Adrenal gland (tissue), 12 donors: ENCODE results near the gene FBXW7. TPM values are rescaled to one million over a fixed set of nuclear protein-coding genes. Genes with fewer than 3 reads are reported as not detected.

Experiments used
- DNase-seq, 7 donors: peaks; one replicate each; pipeline ENCODE4 v3.0.0-alpha.2; 2019 to 2020
- H3K27ac ChIP-seq, 5 donors: fragments of 200-600 bp; sonication (generic) in 4 of 5; 1 replicate in 3 of 5; 2 replicates in 2 of 5; pipeline versions ENCODE4 v1.5.1 to v1.8.0; 2016 to 2020; ENCODE audit warnings: mild to moderate bottlenecking in 1 of 5
- H3K27me3 ChIP-seq: fragments of 200-600 bp; 2 replicates; pipeline ENCODE4 v1.8.0; 2021
- H3K36me3 ChIP-seq, 2 donors: fragments of 200-600 bp; replicated peaks in 1 of 2; 1 replicate in 1 of 2; 2 replicates in 1 of 2; pipeline versions ENCODE4 v1.5.1 to v1.8.0; 2018 to 2022
- H3K4me1 ChIP-seq, 2 donors: fragments of 200-600 bp; replicated peaks in 1 of 2; 1 replicate in 1 of 2; 2 replicates in 1 of 2; pipeline versions ENCODE4 v1.5.1 to v1.8.0; 2018 to 2021
- H3K4me3 ChIP-seq, 4 donors: fragments of 200-600 bp; sonication (generic) in 3 of 4; one replicate each; pipeline ENCODE4 v1.5.1; 2016 to 2018
- H3K9me3 ChIP-seq, 3 donors: fragments of 200-600 bp; sonication (generic) in 1 of 3; replicated peaks in 1 of 3; 1 replicate in 2 of 3; 2 replicates in 1 of 3; pipeline versions ENCODE4 v1.5.1 to v1.8.0; 2016 to 2021
- CTCF ChIP-seq, 6 experiments: fragments of 450-650 bp in 4 of 6; fragments of 200-600 bp in 2 of 6; sonication (generic) in 1 of 6; IDR thresholded peaks; 1 replicate in 5 of 6; 2 replicates in 1 of 6; pipeline versions ENCODE4 v1.5.1 to v1.8.0; 2016 to 2021; ENCODE audit warnings: antibody characterized with exemption in 6 of 6, mild to moderate bottlenecking in 2 of 6, moderate library complexity in 1 of 6
- POLR2A ChIP-seq, 2 donors: fragments of 450-650 bp; IDR thresholded peaks; one replicate each; pipeline ENCODE4 v1.6.1; 2017; ENCODE audit warnings: antibody characterized with exemption in 2 of 2, mild to moderate bottlenecking in 2 of 2, moderate library complexity in 1 of 2
- WGBS, 4 donors: extraction: QIAGEN DNeasy Blood & Tissue Kit in 2 of 4; methylation state at CpG; one replicate each; pipeline versions ENCODE4 v1.1.5 to v1.1.7; 2013 to 2017; 5-methylcytosine and 5-hydroxymethylcytosine counted together
- intact Hi-C, 2 donors: fragments of 100-400 bp; cut with DNase I; formaldehyde crosslinking; loops; one replicate each; pipeline versions ENCODE4 v1.14.1 to v1.15.0; 2022 to 2023
- polyA plus RNA-seq, 3 donors: library from polyadenylated mRNA; stranded (reverse); fragments of 200-250 nt in 2 of 3; fragments of 350-450 nt in 1 of 3; fragmentation: Illumina TruSeq in 1 of 3; extraction: RNeasy Lipid Tissue Mini Kit (QIAGEN cat#74804) in 1 of 3; gene quantifications; one replicate each; pipeline ENCODE4 v1.2.3, GENCODE V29; 2013 to 2014
- total RNA-seq, 9 donors: library from RNA; depleted of rRNA in 4 of 9; stranded (reverse); fragments of >200 nt in 4 of 9; fragments of 120-200 nt in 1 of 9; fragmentation: NEBNext Ultra II Directional in 1 of 9; extraction: Animal tissue kit (Norgen Biotek cat#: 25700) in 1 of 9; gene quantifications; one replicate each; pipeline versions ENCODE4 v1.1.0 to v1.2.4, GENCODE V29; 2013 to 2023
- donor health status: healthy with polysubstance abuse.
- donor health status: Bipolar disorder and iron deficiency.
- donor health status: DM: yes; HTN: yes; CAD: no.
- donor health status: DM: no; HTN: no; CAD: no.
- donor health status: DM: no; HTN: no; CAD: no.
- donor health status: DM: yes; HTN: yes; CAD: no.

Gene FBXW7
- total and polyA plus RNA-seq, 12 donors, result 17.6 to 55.5 (median 30.9) TPM

- H3K4me3 ChIP-seq, result peak overlapping the region in 1 of 4 donors; percentile 60
- peaks cover 0 to 7% (median 0%) of the 10 kb centered on the region in 3 donors for H3K9me3 ChIP-seq
- no peaks in the 10 kb centered on the region for H3K27me3 ChIP-seq
- DNase-seq, result no peak
- TF ChIP-seq CTCF (IDR thresholded peaks at IDR 0.05), result no peak
- TF ChIP-seq POLR2A (IDR thresholded peaks at IDR 0.05), result no peak
- no peaks in the 10 kb centered on the region for H3K36me3 ChIP-seq
- H3K4me1 ChIP-seq, result peaks cover 0 to 20% of the 10 kb centered on the region in 2 donors
- WGBS, 4 donors, result 76 to 83% (median 77%) methylated on average over 2 of the region's 2 CpGs
- peak overlapping the region in 1 of 5 donors; percentile 8 for H3K27ac ChIP-seq
- intact Hi-C loops, result no loop called here
Measured at GRCh38 chr4:152351080-152351479, 184.8 kb downstream of the FBXW7 start.

GRCh38 chr4:152348670-152349069 is 187.2 kb downstream of the FBXW7 start:
- Histone ChIP-seq H3K4me1 (peaks cover 0 to 18% of the 10 kb centered on the region in 2 donors), H3K27me3 (no peaks in the 10 kb centered on the region), H3K4me3 (no peak overlapping the region), H3K36me3 (no peaks in the 10 kb centered on the region), H3K27ac (no peak overlapping the region), H3K9me3 (peaks cover 0 to 7% (median 0%) of the 10 kb centered on the region in 3 donors)
- WGBS, 4 donors, result 63 to 77% (median 72%) methylated on average over 1 of the region's 1 CpG
- DNase-seq, result no peak
- intact Hi-C loops, result no loop called here
- TF ChIP-seq POLR2A (IDR thresholded peaks at IDR 0.05) (no peak), CTCF (IDR thresholded peaks at IDR 0.05) (peak in 1 of 6 experiments; percentile 19)

- no peak overlapping the region for H3K27ac ChIP-seq
- H3K36me3 ChIP-seq, result no peaks in the 10 kb centered on the region
- DNase-seq, result no peak
- H3K27me3 ChIP-seq, result no peaks in the 10 kb centered on the region
- TF ChIP-seq POLR2A (IDR thresholded peaks at IDR 0.05) (no peak), CTCF (IDR thresholded peaks at IDR 0.05) (no peak)
- H3K4me1 ChIP-seq, result peaks cover 0 to 12% of the 10 kb centered on the region in 2 donors
- H3K9me3 ChIP-seq, result peaks cover 0 to 7% (median 0%) of the 10 kb centered on the region in 3 donors
- intact Hi-C loops, result no loop called here
- no peak overlapping the region for H3K4me3 ChIP-seq
- WGBS, 4 donors, result 95 to 97% (median 96%) methylated on average over 4 of the region's 4 CpGs
Measured at GRCh38 chr4:152346979-152347378, 188.9 kb downstream of the FBXW7 start.

GRCh38 chr4:152346526-152346925 is 189.4 kb downstream of the FBXW7 start:
- no peak overlapping the region for H3K4me3 ChIP-seq
- H3K9me3 ChIP-seq, result peaks cover 0 to 3% (median 0%) of the 10 kb centered on the region in 3 donors
- WGBS, 4 donors, result 91 to 100% (median 96%) methylated on average over 2 of the region's 2 CpGs
- TF ChIP-seq CTCF (IDR thresholded peaks at IDR 0.05) (no peak), POLR2A (IDR thresholded peaks at IDR 0.05) (no peak)
- no peaks in the 10 kb centered on the region for H3K36me3 ChIP-seq
- no peaks in the 10 kb centered on the region for H3K27me3 ChIP-seq
- intact Hi-C loops, result no loop called here
- H3K27ac ChIP-seq, result no peak overlapping the region
- no peak for DNase-seq
- peaks cover 0 to 10% of the 10 kb centered on the region in 2 donors for H3K4me1 ChIP-seq
